Activated T-helper 17 cell treated with anti-CD3 and anti-CD28 coated beads, Interleukin-2, amount 50 U/mL, for 72 hours (primary cell): ENCODE results near the gene SGSH. TPM values are rescaled to one million over a fixed set of nuclear protein-coding genes. Genes with fewer than 3 reads are reported as not detected.

ENCODE experiments used
- ATAC-seq: fragments of 150-1000 bp; cut with Tn5 transposase; replicated peaks from 2 replicates; pipeline ENCODE4 v1.10.0; 2021; ENCODE audit warnings: mild to moderate bottlenecking, moderate library complexity
- H3K27ac Mint-ChIP-seq: one replicate; pipeline ENCODE4 v1.8.0; 2022; ENCODE audit warnings: mixed read lengths
- H3K27me3 Mint-ChIP-seq: one replicate; pipeline ENCODE4 v1.8.0; 2022; ENCODE audit warnings: mixed read lengths
- H3K36me3 Mint-ChIP-seq: one replicate; pipeline ENCODE4 v1.8.0; 2022; ENCODE audit warnings: low read depth, mild to moderate bottlenecking, mixed read lengths
- H3K4me1 Mint-ChIP-seq: one replicate; pipeline ENCODE4 v1.8.0; 2022; ENCODE audit warnings: mixed read lengths
- H3K4me3 Mint-ChIP-seq: one replicate; pipeline ENCODE4 v1.8.0; 2022; ENCODE audit warnings: mild to moderate bottlenecking, mixed read lengths
- H3K9me3 Mint-ChIP-seq: one replicate; pipeline ENCODE4 v1.8.0; 2022; ENCODE audit warnings: mixed read lengths
- total RNA-seq, 2 donors: library from RNA; stranded (reverse); gene quantifications; one replicate each; pipeline ENCODE4 v1.2.3, GENCODE V29; 2022

The SGSH gene
- total RNA-seq, 2 donors from 2014 or later, result 45.7 to 63.6 TPM

DNA sequence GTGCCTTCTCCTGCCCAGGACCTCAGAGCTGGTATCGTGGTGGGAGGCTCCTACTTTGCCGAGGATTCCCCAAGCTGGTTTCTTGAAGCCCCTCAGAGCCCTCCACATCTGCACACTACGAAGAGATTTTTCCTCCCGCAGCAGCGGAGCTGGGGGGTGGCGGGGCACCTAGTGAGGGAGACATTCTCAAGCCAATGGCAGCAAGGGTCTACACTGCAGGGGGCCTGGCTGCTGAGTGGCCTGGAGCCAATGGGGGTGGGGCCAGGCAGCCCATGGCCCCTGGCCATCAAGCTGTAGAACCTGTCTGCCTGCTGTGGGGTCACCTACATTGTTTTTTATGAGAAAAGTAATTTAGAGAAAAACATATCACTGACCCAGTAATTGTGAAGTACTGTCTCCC is 5.1 kb upstream of the SGSH start:
- no peaks in the 10 kb centered on the region for H3K27me3 Mint-ChIP-seq

DNA sequence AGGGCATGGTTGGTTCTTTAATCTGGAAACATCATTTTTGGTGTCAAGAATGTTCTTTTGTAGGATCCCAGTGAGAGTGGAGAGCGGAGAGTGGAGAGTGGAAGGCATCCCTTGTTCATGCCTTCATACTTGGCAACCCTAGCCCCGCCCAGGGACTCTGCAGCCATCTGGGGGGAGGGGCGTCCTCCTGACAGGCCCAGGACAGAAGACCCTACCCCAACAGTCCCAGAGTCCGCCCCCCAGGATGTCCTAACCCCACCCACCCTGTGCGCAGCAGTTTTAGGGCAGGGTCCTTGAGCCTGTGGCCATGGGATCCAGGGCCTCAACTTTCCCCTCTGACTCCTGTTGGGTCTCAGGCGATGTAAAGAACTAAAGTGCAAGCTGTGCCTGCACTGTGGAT is 4.5 kb upstream of the SGSH start:
- H3K27ac Mint-ChIP-seq, result no peak overlapping the region
- H3K36me3 Mint-ChIP-seq, result peaks cover 11% of the 10 kb centered on the region
- no peaks in the 10 kb centered on the region for H3K27me3 Mint-ChIP-seq
- no peak for ATAC-seq
- no peaks in the 10 kb centered on the region for H3K9me3 Mint-ChIP-seq
- no peak overlapping the region for H3K4me3 Mint-ChIP-seq
- peaks cover 6% of the 10 kb centered on the region for H3K4me1 Mint-ChIP-seq

More for the DNA sequence above, 5.1 kb upstream of the SGSH start:
- Mint-ChIP-seq H3K27ac (no peak overlapping the region), H3K9me3 (no peaks in the 10 kb centered on the region), H3K36me3 (peaks cover 13% of the 10 kb centered on the region), H3K4me3 (no peak overlapping the region), H3K4me1 (peaks cover 6% of the 10 kb centered on the region)
- no peak for ATAC-seq

DNA sequence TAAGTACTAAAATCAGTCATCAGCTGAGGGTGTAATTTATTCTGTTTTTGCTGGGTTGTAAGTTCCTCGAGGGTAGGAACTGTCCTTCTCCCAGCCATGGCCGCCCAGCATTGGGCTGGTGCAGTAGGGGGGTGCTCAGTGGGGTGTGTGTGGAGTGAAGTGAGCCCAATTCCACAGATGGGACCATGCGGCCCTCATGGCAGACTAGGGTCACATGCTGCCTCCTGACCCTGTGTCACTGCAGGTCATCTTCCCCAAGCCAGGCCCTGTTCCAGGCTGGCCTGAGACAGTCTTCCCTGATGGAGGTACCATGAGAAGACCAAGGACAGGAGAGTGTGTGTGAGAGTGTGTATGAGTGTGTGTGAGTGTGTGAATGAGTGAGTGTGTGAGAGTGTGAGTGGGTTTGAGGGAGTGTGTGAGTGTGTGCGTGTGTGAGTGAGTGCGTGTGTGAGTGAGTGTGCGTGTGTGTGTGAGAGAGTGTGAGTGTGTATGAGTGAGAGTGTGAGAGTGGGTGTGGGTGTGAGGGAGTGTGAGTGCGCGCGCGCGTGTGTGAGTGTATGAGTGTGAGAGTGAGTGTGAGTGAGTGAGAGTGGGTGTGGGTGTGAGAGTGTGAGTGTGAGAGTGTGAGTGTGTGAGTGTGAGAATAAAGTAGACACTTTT is 3.8 kb upstream of the SGSH start:
- no peaks in the 10 kb centered on the region for H3K27me3 Mint-ChIP-seq
- H3K4me1 Mint-ChIP-seq, result peaks cover 6% of the 10 kb centered on the region
- no peak overlapping the region for H3K4me3 Mint-ChIP-seq
- ATAC-seq, result no peak
- H3K36me3 Mint-ChIP-seq, result peaks cover 17% of the 10 kb centered on the region
- peak overlapping the region; percentile 11 for H3K27ac Mint-ChIP-seq
- H3K9me3 Mint-ChIP-seq, result no peaks in the 10 kb centered on the region

DNA sequence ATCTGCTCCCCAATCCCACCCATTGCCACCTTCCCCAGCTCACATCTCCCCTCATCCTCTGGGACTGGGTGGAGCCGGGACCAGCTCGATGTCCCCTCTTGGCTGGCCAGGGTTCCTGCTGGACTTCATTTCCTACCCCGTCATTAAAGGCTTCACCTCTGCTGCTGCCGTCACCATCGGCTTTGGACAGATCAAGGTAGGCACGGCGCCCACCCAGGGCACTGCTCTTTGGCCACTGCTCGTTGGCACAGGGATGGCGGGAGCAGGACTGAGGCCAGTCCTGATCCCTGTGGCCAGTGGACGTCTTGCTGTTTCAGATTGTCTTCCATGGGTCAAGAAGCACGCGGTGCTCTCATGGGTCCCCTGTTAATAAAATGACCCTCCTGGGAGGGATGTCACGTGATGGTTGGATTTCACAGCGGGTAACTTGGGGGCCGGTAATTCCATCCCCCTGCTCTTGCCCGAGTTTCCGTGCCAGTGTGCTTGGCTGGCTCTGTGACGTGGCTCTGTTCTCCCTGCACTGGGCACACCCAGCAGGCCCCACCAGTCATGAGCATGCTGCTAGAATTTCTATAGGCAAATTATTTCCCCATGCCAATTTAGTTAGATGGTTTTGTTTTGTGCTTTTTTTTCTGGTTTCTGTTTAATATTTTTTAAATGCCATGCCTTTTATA is 3.1 kb upstream of the SGSH start:
- Mint-ChIP-seq H3K36me3 (peaks cover 24% of the 10 kb centered on the region), H3K27ac (peak overlapping the region; percentile 29), H3K4me1 (peaks cover 6% of the 10 kb centered on the region), H3K4me3 (no peak overlapping the region), H3K9me3 (no peaks in the 10 kb centered on the region), H3K27me3 (no peaks in the 10 kb centered on the region)
- no peak for ATAC-seq

DNA sequence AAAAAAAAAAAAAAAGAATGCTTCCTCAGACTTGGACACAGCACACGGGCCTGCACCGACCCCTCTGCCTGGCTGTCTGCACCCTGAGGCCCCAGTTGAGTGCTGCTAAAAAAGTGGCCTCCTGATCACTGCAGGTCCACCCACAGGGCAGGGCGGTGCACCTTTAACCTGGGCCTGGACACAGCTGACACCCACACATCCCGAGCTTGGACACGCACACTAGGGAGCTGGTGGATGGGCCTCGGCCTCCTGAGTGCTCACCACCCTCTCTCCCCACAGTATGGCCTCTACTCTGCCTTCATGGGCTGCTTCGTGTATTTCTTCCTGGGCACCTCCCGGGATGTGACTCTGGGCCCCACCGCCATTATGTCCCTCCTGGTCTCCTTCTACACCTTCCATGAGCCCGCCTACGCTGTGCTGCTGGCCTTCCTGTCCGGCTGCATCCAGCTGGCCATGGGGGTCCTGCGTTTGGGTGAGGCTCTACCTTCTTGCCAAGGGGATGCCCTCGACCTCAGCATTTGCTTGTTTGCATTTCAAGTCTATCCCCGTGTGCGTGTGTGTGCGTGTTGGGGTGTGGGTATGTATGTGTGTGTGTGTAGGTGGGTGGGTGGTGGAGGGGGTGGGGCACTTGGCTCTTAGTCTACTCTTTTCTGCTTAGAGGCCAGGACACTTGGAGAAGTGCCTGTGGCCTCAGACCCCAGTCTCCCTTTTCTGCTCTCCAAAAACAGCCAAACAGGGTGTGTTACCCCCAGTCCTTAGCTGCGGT is 2.4 kb upstream of the SGSH start:
- Mint-ChIP-seq H3K4me3 (no peak overlapping the region), H3K36me3 (peaks cover 28% of the 10 kb centered on the region), H3K27ac (peak overlapping the region; percentile 29), H3K27me3 (no peaks in the 10 kb centered on the region), H3K4me1 (peaks cover 8% of the 10 kb centered on the region), H3K9me3 (no peaks in the 10 kb centered on the region)
- ATAC-seq, result no peak

DNA sequence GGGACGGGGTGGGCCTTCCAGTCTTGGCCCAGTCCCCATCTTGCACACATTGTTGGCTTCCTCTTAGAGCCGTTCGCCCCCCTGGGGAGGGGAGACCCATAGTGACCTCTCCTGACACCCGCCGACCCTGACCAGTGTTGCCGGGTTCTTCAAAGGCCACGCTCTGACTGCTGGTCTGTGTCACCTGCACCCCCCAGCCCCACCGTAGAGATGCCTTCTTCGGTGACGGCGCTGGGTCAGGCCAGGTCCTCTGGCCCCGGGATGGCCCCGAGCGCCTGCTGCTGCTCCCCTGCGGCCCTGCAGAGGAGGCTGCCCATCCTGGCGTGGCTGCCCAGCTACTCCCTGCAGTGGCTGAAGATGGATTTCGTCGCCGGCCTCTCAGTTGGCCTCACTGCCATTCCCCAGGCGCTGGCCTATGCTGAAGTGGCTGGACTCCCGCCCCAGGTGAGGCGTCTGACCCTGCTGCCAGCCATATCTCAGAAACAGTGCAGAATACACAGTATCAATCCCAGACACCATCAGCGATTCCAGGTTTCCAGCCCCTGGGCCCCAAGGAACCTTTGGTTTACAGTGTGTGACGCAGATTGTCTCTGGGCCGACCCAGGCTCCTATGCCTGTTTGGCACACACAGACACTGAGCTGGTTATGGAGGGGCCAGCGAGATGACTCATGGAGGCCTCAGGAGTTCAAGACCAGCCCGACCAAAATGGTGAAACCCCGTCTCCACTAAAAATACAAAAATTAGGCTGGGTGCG is 1.4 kb upstream of the SGSH start:
- H3K4me1 Mint-ChIP-seq, result peaks cover 13% of the 10 kb centered on the region
- no peaks in the 10 kb centered on the region for H3K27me3 Mint-ChIP-seq
- no peak for ATAC-seq
- peak overlapping the region; percentile 66 for H3K4me3 Mint-ChIP-seq
- peaks cover 35% of the 10 kb centered on the region for H3K36me3 Mint-ChIP-seq
- peak overlapping the region; percentile 73 for H3K27ac Mint-ChIP-seq
- H3K9me3 Mint-ChIP-seq, result no peaks in the 10 kb centered on the region

DNA sequence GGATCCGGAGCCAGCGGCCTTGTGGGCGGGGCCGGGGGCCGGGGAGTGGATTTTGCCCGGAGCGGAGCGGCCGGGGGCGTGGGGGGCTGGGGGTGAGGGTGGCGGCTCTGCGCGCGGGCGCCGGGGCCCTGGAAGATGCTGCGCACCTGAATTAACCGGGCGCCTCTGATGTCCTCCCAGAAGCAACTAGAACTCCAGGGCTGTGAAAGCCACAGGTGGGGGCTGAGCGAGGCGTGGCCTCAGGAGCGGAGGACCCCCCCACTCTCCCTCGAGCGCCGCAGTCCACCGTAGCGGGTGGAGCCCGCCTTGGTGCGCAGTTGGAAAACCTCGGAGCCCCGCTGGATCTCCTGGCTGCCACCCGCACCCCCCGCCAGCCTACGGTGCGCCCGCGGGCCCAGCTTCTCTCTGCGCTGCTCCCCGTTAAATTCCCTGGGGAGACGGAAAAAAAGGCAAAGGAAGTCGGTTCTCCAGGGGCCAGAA is 643 bp upstream of the SGSH start:
- H3K27ac Mint-ChIP-seq, result peak overlapping the region; percentile 73
- no peaks in the 10 kb centered on the region for H3K27me3 Mint-ChIP-seq
- peak overlapping the region; percentile 66 for H3K4me3 Mint-ChIP-seq
- H3K9me3 Mint-ChIP-seq, result no peaks in the 10 kb centered on the region
- ATAC-seq, result no peak
- peaks cover 43% of the 10 kb centered on the region for H3K36me3 Mint-ChIP-seq
- peaks cover 13% of the 10 kb centered on the region for H3K4me1 Mint-ChIP-seq

GRCh38 chr17:80219763-80220053 is 425 bp downstream of the SGSH start:
- no peaks in the 10 kb centered on the region for H3K27me3 Mint-ChIP-seq
- H3K9me3 Mint-ChIP-seq, result no peaks in the 10 kb centered on the region
- H3K27ac Mint-ChIP-seq, result peak overlapping the region; percentile 96
- ATAC-seq, result no peak
- peaks cover 13% of the 10 kb centered on the region for H3K4me1 Mint-ChIP-seq
- peaks cover 52% of the 10 kb centered on the region for H3K36me3 Mint-ChIP-seq
- peak overlapping the region; percentile 89 for H3K4me3 Mint-ChIP-seq

GRCh38 chr17:80219013-80219762 is 945 bp downstream of the SGSH start:
- H3K9me3 Mint-ChIP-seq, result no peaks in the 10 kb centered on the region
- peak overlapping the region; percentile 89 for H3K4me3 Mint-ChIP-seq
- H3K4me1 Mint-ChIP-seq, result peaks cover 11% of the 10 kb centered on the region
- H3K27ac Mint-ChIP-seq, result peak overlapping the region; percentile 96
- H3K27me3 Mint-ChIP-seq, result no peaks in the 10 kb centered on the region
- peaks cover 55% of the 10 kb centered on the region for H3K36me3 Mint-ChIP-seq
- peak; percentile 91 for ATAC-seq

DNA sequence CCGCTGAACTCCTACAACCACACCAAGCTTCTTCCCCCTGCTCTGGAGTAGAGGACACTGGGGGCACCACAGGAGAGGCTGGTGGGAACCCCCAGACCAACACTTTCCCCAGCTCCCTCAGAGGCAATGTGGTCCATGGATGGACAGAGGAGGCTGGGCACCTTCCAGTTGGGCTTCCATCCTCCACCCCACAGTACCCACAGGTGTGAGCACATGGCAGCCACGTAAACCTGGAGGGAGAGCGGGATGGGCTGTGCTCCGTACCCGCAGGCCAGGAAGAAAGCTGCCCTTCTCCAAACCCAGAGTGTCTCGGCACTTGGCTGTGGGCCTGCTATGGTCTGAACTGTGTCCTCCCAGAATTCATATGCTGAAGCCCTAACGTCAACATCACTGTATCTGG is 1.7 kb downstream of the SGSH start:
- ATAC-seq, result no peak
- H3K4me3 Mint-ChIP-seq, result peak overlapping the region; percentile 89
- H3K27me3 Mint-ChIP-seq, result no peaks in the 10 kb centered on the region
- no peaks in the 10 kb centered on the region for H3K9me3 Mint-ChIP-seq
- H3K27ac Mint-ChIP-seq, result peak overlapping the region; percentile 96
- H3K4me1 Mint-ChIP-seq, result peaks cover 7% of the 10 kb centered on the region
- H3K36me3 Mint-ChIP-seq, result peaks cover 58% of the 10 kb centered on the region

- Mint-ChIP-seq H3K4me1 (peaks cover 7% of the 10 kb centered on the region), H3K4me3 (peak overlapping the region; percentile 89), H3K27ac (peak overlapping the region; percentile 44), H3K36me3 (peaks cover 58% of the 10 kb centered on the region), H3K9me3 (no peaks in the 10 kb centered on the region), H3K27me3 (no peaks in the 10 kb centered on the region)
- no peak for ATAC-seq
Measured at GRCh38 chr17:80217703-80218362, 2.3 kb downstream of the SGSH start.

- H3K36me3 Mint-ChIP-seq, result peaks cover 64% of the 10 kb centered on the region
- peak overlapping the region; percentile 44 for H3K27ac Mint-ChIP-seq
- no peaks in the 10 kb centered on the region for H3K9me3 Mint-ChIP-seq
- H3K4me3 Mint-ChIP-seq, result peak overlapping the region; percentile 89
- no peak for ATAC-seq
- peaks cover 7% of the 10 kb centered on the region for H3K4me1 Mint-ChIP-seq
- H3K27me3 Mint-ChIP-seq, result no peaks in the 10 kb centered on the region
Measured at GRCh38 chr17:80216473-80217456, 3.4 kb downstream of the SGSH start.

GRCh38 chr17:80214878-80215210 is 5.3 kb downstream of the SGSH start:
- Mint-ChIP-seq H3K27ac (no peak overlapping the region), H3K4me3 (no peak overlapping the region), H3K27me3 (no peaks in the 10 kb centered on the region), H3K9me3 (no peaks in the 10 kb centered on the region), H3K36me3 (peaks cover 79% of the 10 kb centered on the region), H3K4me1 (peaks cover 7% of the 10 kb centered on the region)
- no peak for ATAC-seq
